Liver (tissue), 3 donors: ENCODE data around the gene SRSF10.

Source experiments
- ATF3 ChIP-seq: IDR thresholded peaks from 2 replicates; pipeline ENCODE4 v1.6.1; 2016; ENCODE audit warnings: antibody characterized with exemption
- CTCF ChIP-seq: fragments of 150-350 bp; IDR thresholded peaks from 2 replicates; pipeline ENCODE4 v1.5.1; 2017; ENCODE audit warnings: improper control_type of control experiment, low read depth, low read length; ENCODE audit not compliant: missing input control
- JUND ChIP-seq, 2 donors: IDR thresholded peaks; 2 replicates each; pipeline ENCODE4 v1.6.1; 2016; ENCODE audit warnings: antibody characterized with exemption in 2 of 2
- MAX ChIP-seq: IDR thresholded peaks from 2 replicates; pipeline ENCODE4 v1.6.1; 2016; ENCODE audit warnings: antibody characterized with exemption
- TAF1 ChIP-seq: conservative IDR thresholded peaks from 2 replicates; pipeline ENCODE4 v1.6.1; 2016; ENCODE audit warnings: antibody characterized with exemption, mild to moderate bottlenecking
- donor health status: healthy.
- donor health status: healthy.

- TF ChIP-seq CTCF (no peak), ATF3 (no peak), TAF1 (no peak), MAX (no peak), JUND (IDR thresholded peaks at IDR 0.05) (no peak)
Measured at GRCh38 chr1:23947366-23947765, 32.8 kb downstream of the SRSF10 start.
